ENCODE data around the gene PPARG. TPM values are rescaled to one million over a fixed set of nuclear protein-coding genes. Genes with fewer than 3 reads are reported as not detected.
A peak's percentile ranks its signal among the peaks of the same experiment; 100 is the strongest.
"Not testable (repeated sequence)": the region's sequence is repeated elsewhere in the genome, so short reads cannot be mapped to it uniquely, and the experiment has no call there.

Gene PPARG
- total RNA-seq, 1 experiment from 2014 or later = 0.79 TPM

DNA sequence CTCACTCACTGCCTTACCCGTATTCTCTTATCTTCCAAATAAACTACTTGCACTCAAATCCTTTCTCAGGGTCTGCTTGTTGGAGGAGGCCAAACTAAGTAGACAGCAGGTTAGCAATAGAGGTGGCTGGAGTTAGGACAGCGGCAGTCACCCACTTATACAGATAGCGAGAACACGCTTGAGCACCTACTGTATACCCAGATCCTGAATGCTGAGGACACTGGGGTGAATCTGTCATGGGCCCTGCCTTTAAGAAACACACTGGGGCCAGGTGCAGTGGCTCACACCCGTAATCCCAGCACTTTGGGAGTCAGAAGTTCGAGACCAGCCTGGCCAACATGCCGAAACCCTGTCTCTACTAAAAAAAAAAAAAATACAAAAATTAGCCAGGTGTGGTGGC, 157.4 kb downstream of the PPARG start:
- H3K36me3 Mint-ChIP-seq = no peaks in the 10 kb centered on the region
- peaks cover 3% of the 10 kb centered on the region for H3K27me3 Mint-ChIP-seq (ENCODE audit: low read depth)

DNA sequence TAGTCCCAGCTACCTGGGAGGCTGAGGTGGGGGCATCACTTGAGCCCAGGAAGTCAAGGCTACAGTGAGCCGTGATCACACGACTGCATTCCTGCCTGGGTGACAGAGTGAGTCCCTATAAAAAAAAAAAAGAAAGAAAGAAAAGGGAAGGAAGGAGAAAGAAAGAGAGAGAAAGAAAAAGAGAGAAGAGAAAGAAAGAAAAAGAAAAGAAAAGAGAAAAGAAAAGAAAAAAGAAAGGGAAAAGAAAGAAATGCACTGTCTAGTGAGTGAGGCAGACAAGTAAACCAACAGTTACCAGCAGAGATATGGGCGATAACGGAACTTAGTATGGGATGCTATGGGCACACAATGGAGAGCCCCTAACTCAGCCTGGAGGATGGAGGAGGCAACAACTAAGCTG, 158.2 kb downstream of the PPARG start:
- ATAC-seq (no peak), DNase-seq (ENCODE audit: low spot score) (no peak)
- Mint-ChIP-seq H3K4me1 (peaks cover 14% of the 10 kb centered on the region), H3K9me3 (peaks cover 6% of the 10 kb centered on the region), H3K27me3 (ENCODE audit: low read depth) (peaks cover 3% of the 10 kb centered on the region), H3K27ac (no peak overlapping the region), H3K4me3 (no peak overlapping the region), H3K36me3 (no peaks in the 10 kb centered on the region)
- ChIA-PET CTCF (no interaction called here), POLR2A (no interaction called here)
- TF ChIP-seq SP1 (CRISPR knock-in tag; conservative IDR thresholded peaks at IDR 0.05) = no peak
- TF ChIP-seq, protein P1, sequence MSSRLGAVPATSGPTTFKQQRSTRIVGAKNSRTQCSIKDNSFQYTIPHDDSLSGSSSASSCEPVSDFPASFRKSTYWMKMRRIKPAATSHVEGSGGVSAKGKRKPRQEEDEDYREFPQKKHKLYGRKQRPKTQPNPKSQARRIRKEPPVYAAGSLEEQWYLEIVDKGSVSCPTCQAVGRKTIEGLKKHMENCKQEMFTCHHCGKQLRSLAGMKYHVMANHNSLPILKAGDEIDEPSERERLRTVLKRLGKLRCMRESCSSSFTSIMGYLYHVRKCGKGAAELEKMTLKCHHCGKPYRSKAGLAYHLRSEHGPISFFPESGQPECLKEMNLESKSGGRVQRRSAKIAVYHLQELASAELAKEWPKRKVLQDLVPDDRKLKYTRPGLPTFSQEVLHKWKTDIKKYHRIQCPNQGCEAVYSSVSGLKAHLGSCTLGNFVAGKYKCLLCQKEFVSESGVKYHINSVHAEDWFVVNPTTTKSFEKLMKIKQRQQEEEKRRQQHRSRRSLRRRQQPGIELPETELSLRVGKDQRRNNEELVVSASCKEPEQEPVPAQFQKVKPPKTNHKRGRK (CRISPR knock-in tag; IDR thresholded peaks at IDR 0.05; ENCODE audit: borderline replicate concordance) = 0 out of 2 replicates have a peak, but pooled peaks have one; percentile 3

More for the DNA sequence above, 157.4 kb downstream of the PPARG start:
- CTCF ChIA-PET = no interaction called here
- no peak overlapping the region for H3K4me3 Mint-ChIP-seq
- DNase-seq (ENCODE audit: low spot score) = no peak
- ATAC-seq = no peak
- peaks cover 19% of the 10 kb centered on the region for H3K4me1 Mint-ChIP-seq
- peaks cover under 1% of the 10 kb centered on the region for H3K9me3 Mint-ChIP-seq
- no peak overlapping the region for H3K27ac Mint-ChIP-seq
- POLR2A ChIA-PET = no interaction called here
- TF ChIP-seq ZBTB21 (CRISPR knock-in tag; IDR thresholded peaks at IDR 0.05; ENCODE audit: borderline replicate concordance) (no peak), GRHL2 (CRISPR knock-in tag; IDR thresholded peaks at IDR 0.05; ENCODE audit: insufficient replicate concordance, severe bottlenecking) (no peak), TCF7 (CRISPR knock-in tag; IDR thresholded peaks at IDR 0.05; ENCODE audit: low read depth) (no peak), CREM (CRISPR knock-in tag; IDR thresholded peaks at IDR 0.05) (no peak), EMX1 (CRISPR knock-in tag; IDR thresholded peaks at IDR 0.05) (no peak), ZNF423 (CRISPR knock-in tag; IDR thresholded peaks at IDR 0.05) (no peak), RELA (CRISPR knock-in tag; IDR thresholded peaks at IDR 0.05; ENCODE audit: borderline replicate concordance) (no peak), TEAD4 (CRISPR knock-in tag; IDR thresholded peaks at IDR 0.05) (no peak), NR1H2 (CRISPR knock-in tag; IDR thresholded peaks at IDR 0.05) (no peak), PRRX2 (CRISPR knock-in tag; IDR thresholded peaks at IDR 0.05) (no peak), ESRRA (CRISPR knock-in tag; IDR thresholded peaks at IDR 0.05; ENCODE audit: borderline replicate concordance) (no peak), NR3C1 (CRISPR knock-in tag; conservative IDR thresholded peaks at IDR 0.05; ENCODE audit: low read depth) (no peak), ETV6 (CRISPR knock-in tag; IDR thresholded peaks at IDR 0.05) (no peak)
- TF ChIP-seq, protein P2, sequence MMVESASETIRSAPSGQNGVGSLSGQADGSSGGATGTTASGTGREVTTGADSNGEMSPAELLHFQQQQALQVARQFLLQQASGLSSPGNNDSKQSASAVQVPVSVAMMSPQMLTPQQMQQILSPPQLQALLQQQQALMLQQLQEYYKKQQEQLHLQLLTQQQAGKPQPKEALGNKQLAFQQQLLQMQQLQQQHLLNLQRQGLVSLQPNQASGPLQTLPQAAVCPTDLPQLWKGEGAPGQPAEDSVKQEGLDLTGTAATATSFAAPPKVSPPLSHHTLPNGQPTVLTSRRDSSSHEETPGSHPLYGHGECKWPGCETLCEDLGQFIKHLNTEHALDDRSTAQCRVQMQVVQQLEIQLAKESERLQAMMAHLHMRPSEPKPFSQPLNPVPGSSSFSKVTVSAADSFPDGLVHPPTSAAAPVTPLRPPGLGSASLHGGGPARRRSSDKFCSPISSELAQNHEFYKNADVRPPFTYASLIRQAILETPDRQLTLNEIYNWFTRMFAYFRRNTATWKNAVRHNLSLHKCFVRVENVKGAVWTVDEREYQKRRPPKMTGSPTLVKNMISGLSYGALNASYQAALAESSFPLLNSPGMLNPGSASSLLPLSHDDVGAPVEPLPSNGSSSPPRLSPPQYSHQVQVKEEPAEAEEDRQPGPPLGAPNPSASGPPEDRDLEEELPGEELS (CRISPR knock-in tag; IDR thresholded peaks at IDR 0.05) = no peak
- TF ChIP-seq, protein P3, sequence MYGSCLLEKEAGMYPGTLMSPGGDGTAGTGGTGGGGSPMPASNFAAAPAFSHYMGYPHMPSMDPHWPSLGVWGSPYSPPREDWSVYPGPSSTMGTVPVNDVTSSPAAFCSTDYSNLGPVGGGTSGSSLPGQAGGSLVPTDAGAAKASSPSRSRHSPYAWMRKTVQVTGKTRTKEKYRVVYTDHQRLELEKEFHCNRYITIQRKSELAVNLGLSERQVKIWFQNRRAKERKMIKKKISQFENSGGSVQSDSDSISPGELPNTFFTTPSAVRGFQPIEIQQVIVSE (CRISPR knock-in tag; IDR thresholded peaks at IDR 0.05; ENCODE audit: borderline replicate concordance) = no peak
- TF ChIP-seq, protein P4, sequence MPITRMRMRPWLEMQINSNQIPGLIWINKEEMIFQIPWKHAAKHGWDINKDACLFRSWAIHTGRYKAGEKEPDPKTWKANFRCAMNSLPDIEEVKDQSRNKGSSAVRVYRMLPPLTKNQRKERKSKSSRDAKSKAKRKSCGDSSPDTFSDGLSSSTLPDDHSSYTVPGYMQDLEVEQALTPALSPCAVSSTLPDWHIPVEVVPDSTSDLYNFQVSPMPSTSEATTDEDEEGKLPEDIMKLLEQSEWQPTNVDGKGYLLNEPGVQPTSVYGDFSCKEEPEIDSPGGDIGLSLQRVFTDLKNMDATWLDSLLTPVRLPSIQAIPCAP (CRISPR knock-in tag; IDR thresholded peaks at IDR 0.05) = no peak
- TF ChIP-seq, protein P5, sequence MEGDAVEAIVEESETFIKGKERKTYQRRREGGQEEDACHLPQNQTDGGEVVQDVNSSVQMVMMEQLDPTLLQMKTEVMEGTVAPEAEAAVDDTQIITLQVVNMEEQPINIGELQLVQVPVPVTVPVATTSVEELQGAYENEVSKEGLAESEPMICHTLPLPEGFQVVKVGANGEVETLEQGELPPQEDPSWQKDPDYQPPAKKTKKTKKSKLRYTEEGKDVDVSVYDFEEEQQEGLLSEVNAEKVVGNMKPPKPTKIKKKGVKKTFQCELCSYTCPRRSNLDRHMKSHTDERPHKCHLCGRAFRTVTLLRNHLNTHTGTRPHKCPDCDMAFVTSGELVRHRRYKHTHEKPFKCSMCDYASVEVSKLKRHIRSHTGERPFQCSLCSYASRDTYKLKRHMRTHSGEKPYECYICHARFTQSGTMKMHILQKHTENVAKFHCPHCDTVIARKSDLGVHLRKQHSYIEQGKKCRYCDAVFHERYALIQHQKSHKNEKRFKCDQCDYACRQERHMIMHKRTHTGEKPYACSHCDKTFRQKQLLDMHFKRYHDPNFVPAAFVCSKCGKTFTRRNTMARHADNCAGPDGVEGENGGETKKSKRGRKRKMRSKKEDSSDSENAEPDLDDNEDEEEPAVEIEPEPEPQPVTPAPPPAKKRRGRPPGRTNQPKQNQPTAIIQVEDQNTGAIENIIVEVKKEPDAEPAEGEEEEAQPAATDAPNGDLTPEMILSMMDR (IDR thresholded peaks at IDR 0.05) = no peak
- TF ChIP-seq, protein P6, sequence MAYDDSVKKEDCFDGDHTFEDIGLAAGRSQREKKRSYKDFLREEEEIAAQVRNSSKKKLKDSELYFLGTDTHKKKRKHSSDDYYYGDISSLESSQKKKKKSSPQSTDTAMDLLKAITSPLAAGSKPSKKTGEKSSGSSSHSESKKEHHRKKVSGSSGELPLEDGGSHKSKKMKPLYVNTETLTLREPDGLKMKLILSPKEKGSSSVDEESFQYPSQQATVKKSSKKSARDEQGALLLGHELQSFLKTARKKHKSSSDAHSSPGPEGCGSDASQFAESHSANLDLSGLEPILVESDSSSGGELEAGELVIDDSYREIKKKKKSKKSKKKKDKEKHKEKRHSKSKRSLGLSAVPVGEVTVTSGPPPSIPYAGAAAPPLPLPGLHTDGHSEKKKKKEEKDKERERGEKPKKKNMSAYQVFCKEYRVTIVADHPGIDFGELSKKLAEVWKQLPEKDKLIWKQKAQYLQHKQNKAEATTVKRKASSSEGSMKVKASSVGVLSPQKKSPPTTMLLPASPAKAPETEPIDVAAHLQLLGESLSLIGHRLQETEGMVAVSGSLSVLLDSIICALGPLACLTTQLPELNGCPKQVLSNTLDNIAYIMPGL (CRISPR knock-in tag; IDR thresholded peaks at IDR 0.05) = no peak

DNA sequence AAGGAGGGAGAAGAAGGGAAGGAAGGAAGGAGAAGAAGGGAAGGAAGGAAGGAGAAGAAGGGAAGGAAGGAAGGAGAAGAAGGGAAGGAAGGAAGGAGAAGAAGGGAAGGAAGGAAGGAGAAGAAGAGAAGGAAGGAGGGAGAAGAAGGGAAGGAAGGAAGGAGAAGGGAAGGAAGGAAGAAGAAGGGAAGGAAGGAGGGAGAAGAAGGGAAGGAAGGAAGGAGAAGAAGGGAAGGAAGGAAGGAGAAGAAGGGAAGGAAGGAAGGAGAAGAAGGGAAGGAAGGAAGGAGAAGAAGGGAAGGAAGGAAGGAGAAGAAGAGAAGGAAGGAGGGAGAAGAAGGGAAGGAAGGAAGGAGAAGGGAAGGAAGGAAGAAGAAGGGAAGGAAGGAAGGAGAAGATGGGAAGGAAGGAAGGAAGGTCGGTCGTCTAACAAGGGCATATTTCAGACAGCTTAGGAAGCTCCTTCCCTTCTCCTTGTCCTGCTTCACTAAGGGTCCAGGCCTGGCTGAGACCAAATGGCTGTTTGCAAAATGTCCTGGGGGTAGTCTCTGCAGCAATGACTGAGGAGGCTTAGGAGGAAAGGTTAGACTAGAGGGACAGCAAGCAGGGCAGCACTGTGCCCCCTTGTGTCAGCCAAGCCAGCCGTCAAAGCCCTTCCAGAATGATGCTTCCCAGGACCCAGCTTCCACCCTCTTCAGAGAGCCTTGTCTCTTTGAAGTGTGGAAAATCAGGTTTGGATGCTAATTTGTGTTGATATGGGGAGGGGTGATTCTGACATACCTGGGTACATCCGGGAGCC, 159.7 kb downstream of the PPARG start:
- H3K27me3 Mint-ChIP-seq (ENCODE audit: low read depth); DNase-seq (ENCODE audit: low spot score); H3K4me3 Mint-ChIP-seq; H3K27ac Mint-ChIP-seq; H3K36me3 Mint-ChIP-seq; H3K9me3 Mint-ChIP-seq; POLR2A ChIA-PET: not testable (repeated sequence)
- peak; percentile 21; the same call in 1 of the 2 replicates for ATAC-seq
- CTCF ChIA-PET = interaction anchor here (1.4 kb wide), 1 partner anchor 31 kb away, joined by 5 read pairs; no protein-coding TSS in a partner anchor
- H3K4me1 Mint-ChIP-seq = peaks cover 14% of the 10 kb centered on the region
